B cell (primary cell): ENCODE measurements around the gene MCTP1.

Experiments
- CTCF ChIP-seq: fragments of 200-600 bp; IDR thresholded peaks from one replicate; pipeline ENCODE4 v1.8.0; 2022; ENCODE audit warnings: antibody characterized with exemption, mild to moderate bottlenecking
- EZH2 ChIP-seq: IDR thresholded peaks from 2 replicates; pipeline ENCODE4 v1.6.1; 2012; ENCODE audit warnings: borderline replicate concordance, low read depth, mild to moderate bottlenecking, moderate library complexity, low read length; ENCODE audit not compliant: insufficient read depth, poor library complexity, severe bottlenecking

- TF ChIP-seq CTCF = no peak
- TF ChIP-seq EZH2 = no peak
Measured at GRCh38 chr5:94754824-94755223, 530.1 kb downstream of the MCTP1 start.
